K562 (cell line): ENCODE results near the gene KLF13. TPM values are rescaled to one million over a fixed set of nuclear protein-coding genes. Genes with fewer than 3 reads are reported as not detected.

Experiments used
- ARNT ChIP-seq, 2 experiments: fragments of 450-650 bp; IDR thresholded peaks; 2 replicates each; pipeline ENCODE4 v1.6.1; 2016; ENCODE audit warnings: mild to moderate bottlenecking in 1 of 2
- SMAD1 ChIP-seq: fragments of 150-350 bp; IDR thresholded peaks from 2 replicates; pipeline ENCODE4 v1.6.1; 2014; ENCODE audit warnings: low read length, low read depth; ENCODE audit not compliant: partially characterized antibody
- SP1 ChIP-seq: sonication (generic); formaldehyde crosslinking; IDR thresholded peaks from 2 replicates; pipeline ENCODE4 v1.8.1; 2022; ENCODE audit warnings: mild to moderate bottlenecking, missing genetic modification reagents
- XRCC5 ChIP-seq: fragments of 200-400 bp; formaldehyde crosslinking; IDR thresholded peaks from 2 replicates; pipeline ENCODE4 v1.6.1; 2017; ENCODE audit warnings: low read depth, mild to moderate bottlenecking, low read length
- ZBTB40 ChIP-seq, 2 experiments: fragments of 450-650 bp in 1 of 2; sonication (generic) in 1 of 2; formaldehyde crosslinking in 1 of 2; IDR thresholded peaks; 2 replicates each; pipeline versions ENCODE4 v1.7.1 to v1.9.0; 2016 to 2022; ENCODE audit warnings: inconsistent platforms in 1 of 2, mild to moderate bottlenecking in 1 of 2, missing genetic modification reagents in 1 of 2
- polyA plus RNA-seq, 8 experiments: library from polyadenylated mRNA; depleted of rRNA in 4 of 8; stranded (reverse) in 5 of 8; unstranded in 3 of 8; fragments of >200 nt; fragmentation: Nextera tagmentation in 2 of 8; fragmentation: Illumina TruSeq in 1 of 8; extraction: Ambion mirVana in 2 of 8; extraction: Trizol in 1 of 8; gene quantifications; 2 replicates each; pipeline versions ENCODE4 v1.2.1 to v1.2.3, GENCODE V29; 2011 to 2014; ENCODE audit warnings: inconsistent platforms in 1 of 8, missing spikeins in 1 of 8
- total RNA-seq, 7 experiments: library from RNA; depleted of rRNA in 6 of 7; stranded (reverse); fragments of >200 nt in 6 of 7; fragmentation: Illumina TruSeq in 2 of 7; extraction: Trizol in 2 of 7; gene quantifications; 2 replicates each; pipeline versions ENCODE4 v1.2.1 to v1.2.3, GENCODE V29; 2011 to 2021; ENCODE audit warnings: low replicate concordance in 1 of 7

The KLF13 gene
- total and polyA plus RNA-seq, 9 of the 15 experiments (the other 6 are each of a cell fraction or from before 2014, with no cell fraction given) = 1.8 to 10.5 (median 4.8) TPM

- TF ChIP-seq ZBTB40 (IDR thresholded peaks at IDR 0.05) (no peak), ZBTB40 (CRISPR knock-in tag; IDR thresholded peaks at IDR 0.05) (no peak), SP1 (no peak), XRCC5 (no peak), SMAD1 (no peak), ARNT (IDR thresholded peaks at IDR 0.05) (no peak)
- TF ChIP-seq, all 486 proteins: peak for 0
Observed at GRCh38 chr15:31309893-31310606, 16.6 kb upstream of the KLF13 start (continued).
